ENCODE measurements around the gene TAS2R13.

The TAS2R13 gene

DNA sequence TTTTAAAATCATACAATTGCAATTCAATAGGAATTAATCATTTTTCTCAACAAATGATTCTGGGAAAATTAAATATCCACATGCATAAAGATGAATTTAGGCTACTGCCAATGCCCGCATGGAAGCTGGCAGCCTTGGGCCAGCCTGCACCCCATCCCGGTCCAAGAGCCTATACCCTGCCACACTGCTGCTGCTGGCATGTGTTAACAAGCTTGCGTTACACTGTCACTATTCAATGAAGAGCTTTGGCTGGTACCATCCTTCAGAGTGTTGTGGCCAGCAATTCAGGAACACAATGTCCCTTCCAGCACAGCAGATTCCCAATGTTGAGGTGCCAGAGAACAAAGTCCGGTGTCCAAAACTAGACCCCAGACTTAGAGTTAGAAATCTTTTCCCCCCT lies 43.3 kb upstream of the TAS2R13 start:
- ATAC-seq (ENCODE audit: insufficient read depth, low read depth) (no peak), DNase-seq (no peak)
- Histone ChIP-seq H3K4me2 (ENCODE audit: insufficient read depth, low read length) (no peak overlapping the region), H4K20me1 (ENCODE audit: insufficient read depth, low read length) (peaks cover 3% of the 10 kb centered on the region; the same call in 1 of the 2 replicates), H3K27ac (ENCODE audit: low read length) (no peak overlapping the region), H3K4me3 (ENCODE audit: low read depth in 1 of 2, low read length in 2 of 2) (no peak overlapping the region), H3K9me3 (ENCODE audit: insufficient read depth, low read length, severe bottlenecking) (peaks cover 2% of the 10 kb centered on the region), H3K9ac (ENCODE audit: low read depth, low read length) (no peak overlapping the region), H3K27me3 (ENCODE audit: insufficient read depth, low read length, poor library complexity) (no peaks in the 10 kb centered on the region), H3K36me3 (ENCODE audit: insufficient read depth, low read length) (0 out of 2 replicates have a peak, but pooled peaks cover 5% of the 10 kb centered on the region), H3K4me1 (ENCODE audit: insufficient read depth, low read length) (no peaks in the 10 kb centered on the region), H2AFZ (ENCODE audit: low read depth, low read length) (no peak overlapping the region), H3K79me2 (ENCODE audit: insufficient read depth, low read length) (peaks cover 10% of the 10 kb centered on the region; the same call in 1 of the 2 replicates)
- TF ChIP-seq EZH2 (IDR thresholded peaks at IDR 0.05; ENCODE audit: borderline replicate concordance, low read depth, low read length, severe bottlenecking): no peak
- TF ChIP-seq, protein P1, sequence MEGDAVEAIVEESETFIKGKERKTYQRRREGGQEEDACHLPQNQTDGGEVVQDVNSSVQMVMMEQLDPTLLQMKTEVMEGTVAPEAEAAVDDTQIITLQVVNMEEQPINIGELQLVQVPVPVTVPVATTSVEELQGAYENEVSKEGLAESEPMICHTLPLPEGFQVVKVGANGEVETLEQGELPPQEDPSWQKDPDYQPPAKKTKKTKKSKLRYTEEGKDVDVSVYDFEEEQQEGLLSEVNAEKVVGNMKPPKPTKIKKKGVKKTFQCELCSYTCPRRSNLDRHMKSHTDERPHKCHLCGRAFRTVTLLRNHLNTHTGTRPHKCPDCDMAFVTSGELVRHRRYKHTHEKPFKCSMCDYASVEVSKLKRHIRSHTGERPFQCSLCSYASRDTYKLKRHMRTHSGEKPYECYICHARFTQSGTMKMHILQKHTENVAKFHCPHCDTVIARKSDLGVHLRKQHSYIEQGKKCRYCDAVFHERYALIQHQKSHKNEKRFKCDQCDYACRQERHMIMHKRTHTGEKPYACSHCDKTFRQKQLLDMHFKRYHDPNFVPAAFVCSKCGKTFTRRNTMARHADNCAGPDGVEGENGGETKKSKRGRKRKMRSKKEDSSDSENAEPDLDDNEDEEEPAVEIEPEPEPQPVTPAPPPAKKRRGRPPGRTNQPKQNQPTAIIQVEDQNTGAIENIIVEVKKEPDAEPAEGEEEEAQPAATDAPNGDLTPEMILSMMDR (IDR thresholded peaks at IDR 0.05; ENCODE audit: borderline replicate concordance, extremely low read depth, low read length, poor library complexity, severe bottlenecking): no peak

DNA sequence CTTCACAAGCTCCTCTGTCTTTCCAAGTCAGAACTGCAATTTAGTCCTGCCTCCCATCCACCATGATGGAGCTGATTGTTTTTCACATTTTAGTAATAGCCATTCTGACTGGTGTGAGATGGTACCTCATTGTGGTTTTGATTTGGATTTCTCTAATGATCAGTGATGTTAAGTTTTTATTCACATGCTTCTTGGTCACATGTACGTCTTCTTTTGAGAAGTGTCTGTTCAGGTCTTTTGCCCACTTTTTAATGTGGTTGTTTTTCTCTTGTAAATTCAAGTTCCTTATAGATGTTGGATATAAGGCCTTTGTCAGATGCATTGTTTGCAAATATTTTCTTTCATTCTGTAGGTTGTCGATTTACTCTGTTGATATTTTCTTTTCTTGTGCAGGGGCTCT lies 33.8 kb upstream of the TAS2R13 start:
- Histone ChIP-seq H3K9ac (ENCODE audit: low read depth, low read length) (no peak overlapping the region), H2AFZ (ENCODE audit: low read depth, low read length) (no peak overlapping the region), H3K4me1 (ENCODE audit: insufficient read depth, low read length) (peaks cover 18% of the 10 kb centered on the region), H3K9me3 (ENCODE audit: insufficient read depth, low read length, severe bottlenecking) (peaks cover 5% of the 10 kb centered on the region), H4K20me1 (ENCODE audit: insufficient read depth, low read length) (peaks cover 15% of the 10 kb centered on the region), H3K4me2 (ENCODE audit: insufficient read depth, low read length) (no peak overlapping the region), H3K4me3 (ENCODE audit: low read depth in 1 of 2, low read length in 2 of 2) (no peak overlapping the region), H3K36me3 (ENCODE audit: insufficient read depth, low read length) (no peaks in the 10 kb centered on the region), H3K27me3 (ENCODE audit: insufficient read depth, low read length, poor library complexity) (no peaks in the 10 kb centered on the region), H3K79me2 (ENCODE audit: insufficient read depth, low read length) (no peaks in the 10 kb centered on the region; the same call in 1 of the 2 replicates), H3K27ac (ENCODE audit: low read length) (no peak overlapping the region)
- no peak for TF ChIP-seq EZH2 (IDR thresholded peaks at IDR 0.05; ENCODE audit: borderline replicate concordance, low read depth, low read length, severe bottlenecking)
- TF ChIP-seq, protein P1 (IDR thresholded peaks at IDR 0.05; ENCODE audit: borderline replicate concordance, extremely low read depth, low read length, poor library complexity, severe bottlenecking): no peak
- ATAC-seq (ENCODE audit: insufficient read depth, low read depth): no peak
- no peak for DNase-seq

DNA sequence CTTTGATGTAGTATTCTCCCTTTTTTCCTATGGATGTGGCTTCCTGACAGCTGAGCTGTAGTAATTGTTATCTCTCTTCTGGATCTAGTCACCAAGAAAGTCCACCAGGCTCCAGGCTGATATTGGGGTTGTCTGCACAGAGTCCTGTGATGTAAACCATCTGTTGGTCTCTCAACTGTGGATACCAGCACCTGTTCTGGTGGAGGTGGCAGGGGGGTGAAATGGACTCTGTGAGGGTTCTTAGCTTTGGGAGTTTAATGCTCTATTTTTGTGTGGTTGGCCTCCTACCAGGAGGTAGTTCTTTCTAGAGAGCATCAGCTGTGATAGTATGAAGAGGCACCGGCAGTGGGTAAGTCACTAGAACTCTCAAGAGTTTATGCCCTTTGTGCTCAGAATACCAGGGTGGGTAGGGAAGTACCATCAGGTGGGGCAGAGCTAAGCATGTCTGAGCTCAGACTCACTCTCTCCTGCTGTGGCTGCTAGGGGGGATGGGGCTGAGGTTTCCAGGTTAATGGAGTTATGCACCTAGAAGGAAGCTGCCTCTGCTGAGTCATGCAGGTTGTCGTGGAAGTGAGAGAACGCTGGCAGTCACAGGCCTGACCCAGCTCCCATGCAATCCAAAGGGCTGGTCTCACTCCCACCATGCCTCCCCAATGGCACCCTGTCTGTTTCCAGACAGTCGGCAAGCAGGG lies 32.7 kb upstream of the TAS2R13 start:
- Histone ChIP-seq H3K27me3 (ENCODE audit: insufficient read depth, low read length, poor library complexity) (no peaks in the 10 kb centered on the region), H4K20me1 (ENCODE audit: insufficient read depth, low read length) (peaks cover 15% of the 10 kb centered on the region), H3K4me2 (ENCODE audit: insufficient read depth, low read length) (no peak overlapping the region), H3K9ac (ENCODE audit: low read depth, low read length) (no peak overlapping the region; the same call in 1 of the 2 replicates), H3K36me3 (ENCODE audit: insufficient read depth, low read length) (no peaks in the 10 kb centered on the region), H3K27ac (ENCODE audit: low read length) (peak overlapping the region; percentile 63), H3K79me2 (ENCODE audit: insufficient read depth, low read length) (no peaks in the 10 kb centered on the region; the same call in 1 of the 2 replicates), H3K4me1 (ENCODE audit: insufficient read depth, low read length) (peaks cover 18% of the 10 kb centered on the region), H3K4me3 (ENCODE audit: low read depth in 1 of 2, low read length in 2 of 2) (no peak overlapping the region), H3K9me3 (ENCODE audit: insufficient read depth, low read length, severe bottlenecking) (peaks cover 3% of the 10 kb centered on the region), H2AFZ (ENCODE audit: low read depth, low read length) (no peak overlapping the region)
- DNase-seq (peak; percentile 63), ATAC-seq (ENCODE audit: insufficient read depth, low read depth) (peak; percentile 89)
- no peak for TF ChIP-seq EZH2 (IDR thresholded peaks at IDR 0.05; ENCODE audit: borderline replicate concordance, low read depth, low read length, severe bottlenecking)
- TF ChIP-seq, protein P1 (IDR thresholded peaks at IDR 0.05; ENCODE audit: borderline replicate concordance, extremely low read depth, low read length, poor library complexity, severe bottlenecking): no peak
